GM20431 (cell line): ENCODE data around the gene SLC12A8.

Source experiments
- in situ Hi-C: fragments of 300-500 bp; cut with MseI, MboI; formaldehyde crosslinking; loops from one replicate; pipeline ENCODE4 v1.15.0; 2020; ENCODE audit warnings: low sequenced_read_pairs; ENCODE audit not compliant: unreplicated experiment

The SLC12A8 gene

GRCh38 chr3:125160606-125161371 lies 51.8 kb downstream of the SLC12A8 start:
- in situ Hi-C loops = no loop called here

GRCh38 chr3:125157183-125157582 lies 55.4 kb downstream of the SLC12A8 start:
- in situ Hi-C loops = no loop called here

- in situ Hi-C loops = no loop called here
These were observed 56.1 kb downstream of the SLC12A8 start for GRCh38 chr3:125156456-125156855.

- in situ Hi-C loops = no loop called here
These were observed 57.7 kb downstream of the SLC12A8 start for GRCh38 chr3:125154800-125155269.

- in situ Hi-C loops = no loop called here
These were observed 58.4 kb downstream of the SLC12A8 start for GRCh38 chr3:125154110-125154509.

- in situ Hi-C loops = no loop called here
These were observed 59.6 kb downstream of the SLC12A8 start for GRCh38 chr3:125152951-125153350.

- in situ Hi-C loops = no loop called here
These were observed 60.6 kb downstream of the SLC12A8 start for GRCh38 chr3:125151916-125152315.

- in situ Hi-C loops = no loop called here
These were observed 61.1 kb downstream of the SLC12A8 start for GRCh38 chr3:125151442-125151817.

GRCh38 chr3:125150525-125151441 lies 61.8 kb downstream of the SLC12A8 start:
- in situ Hi-C loops = no loop called here

GRCh38 chr3:125149462-125149861 lies 63.1 kb downstream of the SLC12A8 start:
- in situ Hi-C loops = no loop called here

- in situ Hi-C loops = no loop called here
These were observed 63.7 kb downstream of the SLC12A8 start for GRCh38 chr3:125148836-125149235.

GRCh38 chr3:125148016-125148812 lies 64.3 kb downstream of the SLC12A8 start:
- in situ Hi-C loops = no loop called here

- in situ Hi-C loops = no loop called here
These were observed 65.1 kb downstream of the SLC12A8 start for GRCh38 chr3:125147491-125147820.

- in situ Hi-C loops = no loop called here
These were observed 65.7 kb downstream of the SLC12A8 start for GRCh38 chr3:125146626-125147490.

- in situ Hi-C loops = no loop called here
These were observed 66.6 kb downstream of the SLC12A8 start for GRCh38 chr3:125145751-125146475.

GRCh38 chr3:125144653-125145314 lies 67.8 kb downstream of the SLC12A8 start:
- in situ Hi-C loops = no loop called here

- in situ Hi-C loops = no loop called here
These were observed 68.4 kb downstream of the SLC12A8 start for GRCh38 chr3:125143982-125144652.

- in situ Hi-C loops = no loop called here
These were observed 69.0 kb downstream of the SLC12A8 start for GRCh38 chr3:125143538-125143937.
